ENCODE data around the gene CSF3R.

CSF3R gene

DNA sequence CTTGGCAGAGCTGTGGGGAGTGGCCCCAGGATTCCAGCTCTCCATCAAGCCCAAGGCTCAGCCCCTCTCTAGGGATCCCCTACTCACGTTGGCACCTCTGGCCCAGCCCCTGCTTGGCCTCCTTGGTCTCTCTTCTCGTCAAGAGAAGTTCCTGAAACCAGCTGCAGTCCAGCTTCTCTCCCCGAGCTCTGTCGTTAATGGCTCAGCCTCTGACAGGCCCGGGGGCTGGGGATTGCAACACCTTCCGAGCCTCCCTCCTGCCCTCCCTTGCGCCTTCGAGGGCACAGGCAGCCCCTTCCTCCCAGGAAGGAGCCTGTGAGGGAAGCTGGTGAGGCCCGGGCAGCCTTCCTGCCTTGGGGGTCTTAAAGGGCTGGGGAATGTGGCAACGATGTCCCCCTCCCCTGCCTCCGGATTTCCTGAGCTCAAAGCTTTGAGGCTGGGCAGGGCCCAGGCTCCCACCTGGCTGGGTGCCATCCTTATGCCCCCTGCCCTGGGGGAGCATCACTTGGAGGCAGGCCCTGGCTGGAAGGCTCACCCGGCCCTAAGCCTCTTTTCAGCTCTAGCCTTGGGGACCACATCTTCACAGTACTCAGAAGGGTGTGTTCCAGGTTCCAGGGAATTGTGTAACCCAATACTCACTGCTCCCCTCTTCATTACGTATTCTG lies at the start of gene CSF3R:
Gene CSF3R, minus strand, starts transcription at position 190 of the 665 bp plus-strand sequence. CDS start 3,417 bp downstream, outside the sequence.
- FAIRE-seq, result no peak

DNA sequence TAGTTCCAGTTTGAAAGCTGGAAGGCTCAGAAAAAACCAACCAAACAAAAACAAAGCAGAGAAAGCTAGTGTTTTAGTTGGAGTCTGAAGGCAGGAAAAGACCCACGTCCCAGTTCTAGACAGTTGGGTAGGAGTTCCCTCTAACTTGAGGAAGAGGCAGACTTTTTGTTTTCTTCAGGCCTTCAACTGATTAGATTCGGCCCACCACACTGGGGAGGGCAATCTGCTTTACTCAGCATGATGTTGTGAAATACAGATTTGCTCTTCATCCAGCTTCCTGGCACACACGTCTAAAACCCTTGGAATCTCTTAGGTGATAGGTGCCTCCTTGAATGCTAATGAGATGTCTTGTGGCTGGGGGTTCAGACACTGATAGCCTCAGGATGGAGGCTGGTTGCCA lies 49.1 kb upstream of the CSF3R start:
- FAIRE-seq, result no peak

GRCh38 chr1:36530791-36531190 lies 48.1 kb upstream of the CSF3R start:
- FAIRE-seq, result no peak

- FAIRE-seq, result no peak
Measured at GRCh38 chr1:36530261-36530660, 47.5 kb upstream of the CSF3R start.

DNA sequence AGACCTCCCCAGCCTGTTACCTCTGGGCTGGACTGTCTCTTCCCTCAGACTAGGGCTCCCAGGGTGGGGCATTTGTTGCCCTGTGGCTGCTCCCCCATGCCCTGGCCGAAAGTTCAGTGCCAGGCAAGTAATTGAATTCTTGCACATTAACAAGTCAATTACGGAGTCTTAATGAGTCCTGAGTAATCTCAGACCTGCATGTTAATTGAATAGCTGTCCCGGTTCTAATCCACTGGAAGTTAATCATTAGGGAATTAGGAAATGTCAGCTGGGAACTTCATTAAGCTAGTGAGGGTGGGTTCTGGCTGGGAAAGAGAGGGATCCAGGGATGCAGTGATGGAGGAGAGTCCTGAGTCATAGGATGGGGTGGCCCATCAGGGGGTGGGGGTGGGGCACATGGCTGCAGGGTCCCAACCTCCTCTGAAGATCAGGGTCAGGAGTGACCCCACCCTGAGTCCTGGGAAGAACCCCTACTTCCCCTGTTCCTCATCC lies 47.1 kb upstream of the CSF3R start:
- no peak for FAIRE-seq

DNA sequence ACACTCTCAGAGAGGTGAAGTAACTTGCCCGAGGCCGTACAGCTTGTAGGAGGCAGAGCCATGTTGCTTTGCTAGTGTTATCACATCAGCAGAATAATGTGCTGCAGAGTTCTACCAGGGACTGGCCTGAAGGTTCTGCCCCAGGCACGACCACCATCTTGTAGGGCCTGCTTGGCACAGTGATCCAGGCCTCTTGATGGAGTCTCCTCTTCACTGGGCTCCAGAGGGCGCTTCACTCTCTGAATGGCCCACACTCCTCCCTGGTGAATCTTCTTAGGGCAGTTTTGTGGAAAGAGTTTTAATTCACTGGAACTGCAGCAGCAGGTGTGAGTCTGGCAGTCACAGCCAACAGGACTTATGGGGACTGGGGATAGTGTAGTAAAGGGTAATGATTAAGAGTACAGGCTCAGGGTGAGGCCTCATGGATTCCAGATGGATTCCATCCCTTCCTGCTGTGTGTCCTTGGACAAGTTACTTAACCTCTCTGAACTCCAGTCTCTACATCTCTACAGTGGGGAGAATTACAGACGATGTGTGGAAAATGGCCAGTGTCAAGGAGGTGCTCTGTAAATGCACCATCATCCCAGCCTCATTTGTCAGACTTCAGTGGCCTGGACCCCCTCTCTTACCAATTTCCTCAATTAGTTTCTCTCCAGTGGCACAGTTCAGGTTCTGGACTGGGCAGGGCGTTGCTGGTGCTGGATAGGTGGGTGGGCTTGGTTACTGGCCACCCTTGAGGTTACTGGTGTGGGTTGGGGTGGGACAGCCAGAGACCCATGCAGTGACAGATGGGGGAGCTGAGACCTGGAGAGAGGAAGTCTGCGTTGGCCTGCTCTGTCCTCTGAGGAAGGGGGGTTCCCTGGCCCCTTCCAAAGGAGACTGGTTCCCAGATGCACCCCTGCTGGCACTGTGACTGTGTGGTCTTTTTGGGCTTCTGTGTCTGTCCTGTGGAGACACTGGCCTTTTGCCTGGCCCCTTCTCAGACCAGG lies 45.9 kb upstream of the CSF3R start:
- FAIRE-seq, result no peak

DNA sequence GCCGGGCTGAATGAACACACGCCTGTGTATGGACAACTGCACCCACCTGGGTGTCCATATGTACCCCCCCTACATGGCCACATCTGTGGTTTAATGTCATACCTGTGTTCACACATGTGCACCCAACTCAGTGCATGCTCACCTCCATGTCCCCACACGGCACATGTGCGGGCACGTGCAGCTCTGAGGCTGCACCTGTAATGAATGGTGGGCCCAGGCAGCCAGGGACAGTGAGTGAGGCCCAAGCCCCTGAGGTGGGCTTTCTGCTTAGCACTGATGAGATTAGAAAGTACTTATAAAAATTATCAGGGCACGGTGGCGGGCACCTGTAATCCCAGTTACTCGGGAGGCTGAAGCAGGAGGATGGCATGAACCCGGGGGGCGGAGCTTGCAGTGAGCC lies 42.5 kb upstream of the CSF3R start:
- no peak for FAIRE-seq

GRCh38 chr1:36524359-36525062 lies 41.8 kb upstream of the CSF3R start:
- FAIRE-seq, result no peak

- FAIRE-seq, result no peak
Measured at GRCh38 chr1:36523850-36524249, 41.1 kb upstream of the CSF3R start.

DNA sequence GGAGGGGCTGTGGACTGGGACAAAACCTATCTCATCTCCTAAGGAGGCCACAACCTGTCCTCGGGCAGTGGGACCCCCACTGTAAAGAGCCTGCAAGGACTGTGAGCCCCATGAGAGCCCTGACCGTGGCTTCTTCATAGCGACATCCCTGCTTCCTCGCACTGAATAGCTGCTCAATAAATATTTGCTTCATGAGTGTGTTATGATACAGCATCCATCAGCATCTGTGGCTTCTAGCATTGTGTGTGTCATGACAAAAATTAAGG lies 40.5 kb upstream of the CSF3R start:
- FAIRE-seq, result no peak

DNA sequence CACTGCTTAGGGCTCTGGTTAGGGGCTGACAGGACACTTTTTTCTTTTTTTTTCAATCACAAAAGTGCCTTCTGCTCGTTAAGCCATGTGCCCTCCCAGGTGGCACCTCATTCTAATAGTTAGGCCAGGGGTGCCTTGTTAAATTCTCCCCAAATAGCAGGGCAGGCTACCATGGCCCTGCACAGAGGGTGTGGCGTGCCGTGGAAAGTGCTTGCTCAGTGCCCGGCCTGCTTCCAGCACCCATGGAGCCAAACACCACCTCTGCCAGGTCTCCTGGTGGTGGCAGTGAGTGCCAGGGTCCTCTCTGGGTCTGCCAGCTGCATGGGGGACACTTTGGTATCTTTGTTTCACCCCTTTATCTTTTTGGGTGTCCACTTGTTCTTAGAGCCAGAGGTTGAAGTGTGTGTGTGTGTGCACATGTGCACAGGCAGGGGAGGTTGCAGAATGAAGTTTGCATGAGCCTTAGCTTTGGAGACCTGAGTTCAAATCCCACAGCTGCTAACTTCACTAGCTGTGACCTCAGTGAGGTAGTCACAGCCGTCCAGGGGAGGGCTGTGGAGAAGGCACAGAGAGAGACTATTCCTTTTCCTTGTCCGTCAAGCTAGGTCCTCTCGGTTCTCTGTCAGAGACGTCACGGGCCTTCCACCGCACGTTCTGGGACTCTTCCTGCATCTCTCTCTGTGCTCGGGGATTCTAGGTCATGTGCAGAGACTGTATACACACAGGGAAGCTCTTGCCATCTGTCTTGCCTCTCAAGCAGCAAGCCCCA lies 39.9 kb upstream of the CSF3R start:
- FAIRE-seq, result no peak

- FAIRE-seq, result no peak
Measured at GRCh38 chr1:36522021-36522420, 39.3 kb upstream of the CSF3R start.

- FAIRE-seq, result no peak
Measured at GRCh38 chr1:36520771-36521420, 38.2 kb upstream of the CSF3R start.

DNA sequence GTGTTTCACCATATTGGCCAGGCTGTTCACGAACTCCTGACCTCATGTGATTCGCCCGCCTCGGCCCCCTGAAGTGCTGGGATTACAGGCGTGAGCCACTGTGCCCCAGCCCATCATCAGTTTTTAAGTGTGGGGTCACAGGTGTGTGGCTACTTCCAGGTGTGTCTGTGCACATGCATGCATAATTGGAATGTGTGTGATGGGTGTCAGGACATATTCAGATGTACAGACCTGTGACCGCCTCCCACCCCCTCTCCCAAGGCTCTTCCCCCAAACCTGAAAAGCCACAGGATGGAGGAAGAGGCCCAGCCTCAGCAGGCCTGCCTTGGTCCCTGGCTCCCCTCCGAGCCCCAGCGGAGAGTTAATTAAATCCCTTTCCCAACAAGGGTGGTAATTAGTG lies 37.3 kb upstream of the CSF3R start:
- FAIRE-seq, result no peak

DNA sequence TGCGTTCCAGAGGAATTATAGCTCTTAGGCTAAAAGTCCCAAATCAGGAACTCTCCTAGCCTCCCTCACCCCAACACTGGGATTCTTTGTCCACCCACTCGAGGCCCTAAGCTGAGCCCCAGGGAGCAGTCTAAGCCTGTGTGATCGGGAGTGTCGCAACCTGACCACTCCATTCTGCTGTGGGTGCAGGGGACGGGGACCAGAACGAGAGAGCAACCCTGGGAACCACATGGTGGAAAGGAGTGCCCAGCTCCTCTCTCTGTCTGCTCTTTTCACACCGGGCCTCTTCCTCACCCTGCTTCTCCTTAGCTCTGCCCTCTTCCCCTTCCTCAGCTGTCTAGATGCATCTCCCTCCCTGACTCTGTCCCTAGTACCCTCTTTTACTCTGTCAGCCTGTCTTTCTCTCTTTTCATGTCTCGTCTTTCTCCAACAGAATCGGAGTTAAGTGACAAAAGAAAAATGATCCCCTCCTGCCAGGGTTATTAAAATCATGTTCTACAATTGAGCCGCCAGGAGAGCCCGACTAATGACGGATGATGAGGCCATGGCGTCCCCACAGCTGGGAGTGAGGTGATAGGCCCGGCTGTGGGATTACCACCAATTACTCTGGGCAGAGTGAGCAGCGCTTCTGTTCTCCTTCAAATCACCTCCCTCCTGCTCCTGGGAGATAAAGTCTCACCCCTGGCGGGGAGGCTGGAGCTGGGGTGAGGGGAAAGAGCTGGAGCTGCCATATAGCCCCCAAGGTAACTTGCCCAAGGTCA lies 34.5 kb upstream of the CSF3R start:
- FAIRE-seq, result no peak

DNA sequence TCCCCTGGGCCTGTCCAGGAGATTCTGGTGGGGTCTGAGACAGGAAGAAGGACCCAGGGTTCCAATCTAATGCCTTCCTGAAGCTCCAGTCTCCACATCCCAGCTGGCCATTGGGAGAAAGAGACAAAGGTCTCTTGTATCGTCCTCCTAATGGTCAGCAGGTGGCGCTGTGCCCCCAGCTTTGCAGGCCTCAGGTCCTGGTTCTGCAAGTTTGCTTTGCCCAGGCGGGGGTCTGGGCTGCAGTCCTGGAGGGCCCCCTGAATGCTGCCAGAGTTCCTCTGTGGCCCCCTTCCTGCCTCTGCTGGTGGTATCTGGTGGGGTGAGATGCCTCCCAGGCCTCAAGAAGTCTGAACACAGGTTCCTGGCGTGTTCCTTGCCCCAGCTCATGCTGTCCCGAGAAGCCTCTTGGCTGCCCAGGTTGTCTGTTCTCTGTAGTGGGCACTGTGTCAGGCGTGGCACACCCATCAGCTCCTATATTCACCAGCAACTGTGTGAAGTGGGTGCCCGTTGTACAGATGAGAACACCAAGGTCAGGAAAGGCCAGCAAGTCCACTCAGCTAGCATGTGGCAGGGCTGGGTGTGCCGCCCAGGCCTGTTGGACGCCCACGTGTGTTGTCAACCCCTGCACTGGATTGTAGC lies 33.8 kb upstream of the CSF3R start:
- no peak for FAIRE-seq

DNA sequence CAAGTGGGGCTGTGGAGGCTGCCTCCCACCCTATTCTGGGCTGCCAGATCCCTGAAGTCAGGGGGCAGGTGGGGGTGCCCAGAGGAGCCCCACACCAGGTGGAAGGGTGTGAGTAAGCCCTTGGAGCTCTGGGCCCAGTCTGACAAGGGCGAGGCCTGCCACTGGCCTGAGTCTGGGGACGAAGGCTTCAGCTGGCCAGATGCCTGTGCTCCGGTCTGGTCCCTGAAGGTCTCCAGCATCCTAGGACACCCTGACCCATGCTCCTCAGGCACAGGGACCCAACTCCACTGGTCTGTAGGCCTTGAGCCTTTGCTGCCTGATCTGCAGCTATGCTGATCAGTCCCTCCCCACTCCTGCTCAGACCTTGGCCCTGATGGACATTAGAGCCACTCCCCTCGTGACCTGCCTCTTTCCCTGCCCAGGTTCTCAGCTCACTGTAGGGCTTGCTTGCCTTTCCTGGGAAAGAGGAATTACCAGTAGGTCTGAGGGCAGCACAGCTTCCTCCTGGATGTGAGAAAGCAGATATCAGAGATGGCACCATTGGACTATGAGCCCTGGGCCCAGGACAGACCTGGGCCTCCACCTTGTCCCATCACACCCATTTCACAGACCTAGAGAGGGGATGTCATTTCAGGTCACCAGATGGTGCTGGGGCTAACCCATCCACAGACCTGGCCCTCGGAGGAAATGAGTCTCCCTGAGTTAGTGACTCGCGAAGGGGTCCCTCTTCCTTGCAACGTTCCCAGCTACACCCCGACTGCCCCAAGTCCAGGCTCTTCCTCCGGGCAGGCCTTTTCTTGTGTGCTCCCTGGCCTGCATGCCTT lies 32.8 kb upstream of the CSF3R start:
- FAIRE-seq, result no peak

DNA sequence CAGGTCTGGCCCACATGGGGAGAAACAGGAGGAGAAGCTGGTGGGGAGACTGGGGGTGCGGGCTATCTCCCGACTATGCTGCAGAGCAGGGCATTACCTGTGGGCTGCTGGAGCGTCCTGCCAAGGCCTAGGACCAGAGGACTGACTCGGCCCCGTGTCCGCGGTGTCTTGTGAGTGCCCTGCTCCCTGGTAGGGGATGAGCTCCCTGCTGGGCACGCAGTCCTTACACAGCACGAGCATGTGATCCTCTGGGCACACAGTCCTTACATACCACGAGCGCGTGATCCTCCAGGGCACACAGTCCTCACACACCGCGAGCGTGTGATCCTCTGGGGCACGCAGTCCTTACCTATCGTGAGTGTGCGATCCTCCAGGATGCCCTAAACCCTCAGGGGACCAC lies 31.8 kb upstream of the CSF3R start:
- FAIRE-seq, result no peak

- FAIRE-seq, result no peak
Measured at GRCh38 chr1:36513676-36514473, 31.2 kb upstream of the CSF3R start.
